A549 (cell line): ENCODE data around the gene SPOP.

Source experiments
- CTCF ChIP-seq: fragments of >200 bp; sonication (Bioruptor Twin); formaldehyde crosslinking; IDR thresholded peaks from 3 replicates; pipeline ENCODE4 v1.5.1; 2016
- MAX ChIP-seq: IDR thresholded peaks from 2 replicates; pipeline ENCODE4 v1.6.1; 2012
- REST ChIP-seq: fragments of 200-600 bp; sonication (generic); IDR thresholded peaks from 2 replicates; pipeline ENCODE4 v1.6.1; 2016; ENCODE audit warnings: antibody characterized with exemption, mild to moderate bottlenecking, moderate library complexity
- TF ChIP-seq, protein P1 (sequence below): IDR thresholded peaks from 2 replicates; pipeline ENCODE4 v1.6.1; 2012; ENCODE audit warnings: low read depth, borderline replicate concordance

DNA sequence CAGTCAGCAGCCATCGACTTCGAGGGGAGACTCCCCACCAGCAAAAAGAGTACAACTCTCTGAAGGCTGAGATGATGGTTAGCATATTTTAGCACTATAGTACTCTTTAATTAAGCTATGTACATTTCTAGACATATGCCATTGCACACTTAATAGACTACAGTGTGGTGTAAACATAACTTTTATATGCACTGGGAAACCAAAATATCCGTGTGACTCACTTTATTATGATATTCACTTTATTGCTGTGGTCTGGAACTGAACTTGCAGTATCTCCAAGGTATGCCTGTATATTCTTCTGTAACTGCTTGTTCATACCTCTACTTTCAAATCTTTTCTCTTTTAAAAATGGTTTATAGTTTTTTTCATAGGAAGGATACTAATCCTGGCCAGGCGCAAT, 113.3 kb downstream of the SPOP start:
- TF ChIP-seq REST = no peak
- no peak for TF ChIP-seq CTCF
- no peak for TF ChIP-seq MAX
- TF ChIP-seq, protein P1, sequence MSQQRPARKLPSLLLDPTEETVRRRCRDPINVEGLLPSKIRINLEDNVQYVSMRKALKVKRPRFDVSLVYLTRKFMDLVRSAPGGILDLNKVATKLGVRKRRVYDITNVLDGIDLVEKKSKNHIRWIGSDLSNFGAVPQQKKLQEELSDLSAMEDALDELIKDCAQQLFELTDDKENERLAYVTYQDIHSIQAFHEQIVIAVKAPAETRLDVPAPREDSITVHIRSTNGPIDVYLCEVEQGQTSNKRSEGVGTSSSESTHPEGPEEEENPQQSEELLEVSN = no peak
